ENCODE measurements around the gene TMX2.

TMX2 gene

GRCh38 chr11:57763568-57763967, 51.2 kb downstream of the TMX2 start:
- no peak for DNase-seq (ENCODE audit: extremely low read depth in 1 of 2, low read depth in 1 of 2)

- DNase-seq (ENCODE audit: extremely low read depth in 1 of 2, low read depth in 1 of 2): no peak
Measured at GRCh38 chr11:57764021-57764420, 51.6 kb downstream of the TMX2 start.

GRCh38 chr11:57764566-57764965, 52.2 kb downstream of the TMX2 start:
- DNase-seq (ENCODE audit: extremely low read depth in 1 of 2, low read depth in 1 of 2): no peak

GRCh38 chr11:57764972-57765371, 52.6 kb downstream of the TMX2 start:
- DNase-seq (ENCODE audit: extremely low read depth in 1 of 2, low read depth in 1 of 2): no peak

GRCh38 chr11:57770793-57771192, 58.4 kb downstream of the TMX2 start:
- DNase-seq (ENCODE audit: extremely low read depth in 1 of 2, low read depth in 1 of 2): no peak

GRCh38 chr11:57771365-57771764, 59.0 kb downstream of the TMX2 start:
- no peak for DNase-seq (ENCODE audit: extremely low read depth in 1 of 2, low read depth in 1 of 2)

GRCh38 chr11:57772562-57772961, 60.2 kb downstream of the TMX2 start:
- DNase-seq (ENCODE audit: extremely low read depth in 1 of 2, low read depth in 1 of 2): no peak

GRCh38 chr11:57773026-57773598, 60.7 kb downstream of the TMX2 start:
- DNase-seq (ENCODE audit: extremely low read depth in 1 of 2, low read depth in 1 of 2): no peak

GRCh38 chr11:57775491-57775890, 63.1 kb downstream of the TMX2 start:
- no peak for DNase-seq (ENCODE audit: extremely low read depth in 1 of 2, low read depth in 1 of 2)

- no peak for DNase-seq (ENCODE audit: extremely low read depth in 1 of 2, low read depth in 1 of 2)
Measured at GRCh38 chr11:57776031-57776521, 63.7 kb downstream of the TMX2 start.

- no peak for DNase-seq (ENCODE audit: extremely low read depth in 1 of 2, low read depth in 1 of 2)
Measured at GRCh38 chr11:57776577-57777210, 64.3 kb downstream of the TMX2 start.

- DNase-seq (ENCODE audit: extremely low read depth in 1 of 2, low read depth in 1 of 2): no peak
Measured at GRCh38 chr11:57777969-57778317, 65.5 kb downstream of the TMX2 start.

- no peak for DNase-seq (ENCODE audit: extremely low read depth in 1 of 2, low read depth in 1 of 2)
Measured at GRCh38 chr11:57778318-57779037, 66.1 kb downstream of the TMX2 start.

- no peak for DNase-seq (ENCODE audit: extremely low read depth in 1 of 2, low read depth in 1 of 2)
Measured at GRCh38 chr11:57779276-57779675, 66.9 kb downstream of the TMX2 start.

- DNase-seq (ENCODE audit: extremely low read depth in 1 of 2, low read depth in 1 of 2): no peak
Measured at GRCh38 chr11:57781529-57781943, 69.1 kb downstream of the TMX2 start.

- no peak for DNase-seq (ENCODE audit: extremely low read depth in 1 of 2, low read depth in 1 of 2)
Measured at GRCh38 chr11:57785072-57785471, 72.7 kb downstream of the TMX2 start.

- DNase-seq (ENCODE audit: extremely low read depth in 1 of 2, low read depth in 1 of 2): no peak
Measured at GRCh38 chr11:57786436-57786835, 74.0 kb downstream of the TMX2 start.

- DNase-seq (ENCODE audit: extremely low read depth in 1 of 2, low read depth in 1 of 2): no peak
Measured at GRCh38 chr11:57787006-57787604, 74.7 kb downstream of the TMX2 start.

- DNase-seq (ENCODE audit: extremely low read depth in 1 of 2, low read depth in 1 of 2): no peak
Measured at GRCh38 chr11:57787920-57788702, 75.7 kb downstream of the TMX2 start.

GRCh38 chr11:57788703-57789088, 76.3 kb downstream of the TMX2 start:
- no peak for DNase-seq (ENCODE audit: extremely low read depth in 1 of 2, low read depth in 1 of 2)
